Spleen (tissue), 11 donors: Measurements from ENCODE around the gene TENM4. TPM values are rescaled to one million over a fixed set of nuclear protein-coding genes. Genes with fewer than 3 reads are reported as not detected.

Experiments
- DNase-seq: peaks from one replicate; pipeline ENCODE4 v3.0.0-alpha.2; 2020
- H3K27ac ChIP-seq, 8 donors: fragments of 200-600 bp; sonication (generic) in 7 of 8; 1 replicate in 4 of 8; 2 replicates in 4 of 8; pipeline versions ENCODE4 v1.5.0 to v1.8.0; 2016 to 2021; ENCODE audit warnings: inconsistent platforms in 4 of 8, mild to moderate bottlenecking in 4 of 8, moderate library complexity in 1 of 8
- H3K27me3 ChIP-seq, 7 donors: fragments of 200-600 bp; sonication (generic) in 6 of 7; replicated peaks in 1 of 7; 1 replicate in 4 of 7; 2 replicates in 3 of 7; pipeline versions ENCODE4 v1.5.0 to v1.8.0; 2016 to 2021; ENCODE audit warnings: inconsistent platforms in 3 of 7, mild to moderate bottlenecking in 1 of 7
- H3K36me3 ChIP-seq, 6 donors: fragments of 200-600 bp; sonication (generic) in 5 of 6; 1 replicate in 4 of 6; 2 replicates in 2 of 6; pipeline versions ENCODE4 v1.5.0 to v1.8.0; 2016 to 2021; ENCODE audit warnings: inconsistent platforms in 2 of 6
- H3K4me1 ChIP-seq, 6 donors: fragments of 200-600 bp; sonication (generic) in 5 of 6; 1 replicate in 3 of 6; 2 replicates in 3 of 6; pipeline versions ENCODE4 v1.5.0 to v1.8.0; 2016 to 2021; ENCODE audit warnings: inconsistent platforms in 3 of 6
- H3K4me3 ChIP-seq, 8 donors: fragments of 200-600 bp; sonication (generic) in 7 of 8; 1 replicate in 4 of 8; 2 replicates in 4 of 8; pipeline versions ENCODE4 v1.5.0 to v1.8.0; 2016 to 2021; ENCODE audit warnings: inconsistent platforms in 4 of 8, mild to moderate bottlenecking in 4 of 8, moderate library complexity in 2 of 8
- H3K9me3 ChIP-seq, 8 donors: fragments of 200-600 bp; sonication (generic) in 7 of 8; 1 replicate in 4 of 8; 2 replicates in 4 of 8; pipeline versions ENCODE4 v1.5.0 to v1.8.0; 2016 to 2021; ENCODE audit warnings: inconsistent platforms in 4 of 8
- POLR2A ChIP-seq, 3 donors: fragments of 450-650 bp; IDR thresholded peaks; one replicate each; pipeline ENCODE4 v1.5.1; 2017; ENCODE audit warnings: antibody characterized with exemption in 3 of 3, mild to moderate bottlenecking in 1 of 3
- POLR2AphosphoS5 ChIP-seq, 3 donors: sonication (generic); formaldehyde crosslinking; IDR thresholded peaks; one replicate each; pipeline ENCODE4 v1.5.1; 2017; ENCODE audit warnings: antibody characterized with exemption in 3 of 3
- WGBS, 5 donors: extraction: QIAGEN DNeasy Blood & Tissue Kit in 3 of 5; methylation state at CpG; one replicate each; pipeline versions ENCODE4 v1.1.5 to v1.1.7; 2013 to 2018; 5-methylcytosine and 5-hydroxymethylcytosine counted together
- intact Hi-C: fragments of 100-400 bp; cut with DNase I; formaldehyde crosslinking; loops from one replicate; pipeline ENCODE4 v1.15.0; 2023; ENCODE audit warnings: low total_unique reads
- polyA plus RNA-seq, 3 donors: library from polyadenylated mRNA; stranded (reverse); fragments of 200-250 nt; gene quantifications; one replicate each; pipeline ENCODE4 v1.2.1, GENCODE V29; 2013
- total RNA-seq, 7 donors: library from RNA; depleted of rRNA in 3 of 7; stranded (reverse); fragments of >200 nt in 3 of 7; fragmentation: NEBNext Ultra II Directional in 4 of 7; extraction: Animal tissue kit (Norgen Biotek cat#: 25700) in 4 of 7; gene quantifications; one replicate each; pipeline versions ENCODE4 v1.1.0 to v1.2.1, GENCODE V29; 2016 to 2021
- TF ChIP-seq, protein P1 (sequence below), 11 experiments: fragments of 200-600 bp in 7 of 11; fragments of 450-650 bp in 4 of 11; sonication (generic) in 4 of 11; IDR thresholded peaks in 8 of 11; conservative IDR thresholded peaks in 3 of 11; 1 replicate in 7 of 11; 2 replicates in 4 of 11; pipeline versions ENCODE4 v1.4.0 to v1.8.0; 2016 to 2021; ENCODE audit warnings: antibody characterized with exemption in 11 of 11, inconsistent platforms in 4 of 11, mild to moderate bottlenecking in 1 of 11
- donor health status: healthy with polysubstance abuse.
- donor health status: DM: no; HTN: no; CAD: no; lungs with moderate emphysema.
- donor health status: DM: no; HTN: no; CAD: no.
- donor health status: Bipolar disorder and iron deficiency.
- donor health status: healthy.
- donor health status: DM: no; HTN: no; CAD: no.
- donor health status: DM: yes; HTN: yes; CAD: no.

The TENM4 gene
- total and polyA plus RNA-seq, 10 donors: 0.09 to 4.5 (median 1.2) TPM

DNA sequence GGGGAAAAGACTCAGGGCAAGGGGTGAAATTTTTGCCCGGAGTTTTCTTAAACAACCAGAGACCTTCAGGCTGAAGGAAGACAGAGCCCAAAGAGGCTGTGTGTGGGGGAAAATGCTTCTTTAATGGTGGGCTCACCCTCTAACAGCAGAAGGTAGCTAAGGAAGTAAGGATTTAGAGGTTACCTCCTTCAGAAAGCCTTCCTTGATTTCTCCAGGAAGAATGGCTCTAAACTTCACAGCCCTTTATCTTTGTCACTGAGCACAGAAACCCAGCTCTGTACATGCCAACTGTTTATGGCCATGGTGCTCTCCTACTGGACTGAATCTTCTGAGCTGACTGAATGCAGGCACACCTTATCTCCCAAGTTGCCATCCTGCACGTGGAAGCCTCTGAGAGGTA is 196.0 kb downstream of the TENM4 start:
- Histone ChIP-seq H3K36me3 (no peaks in the 10 kb centered on the region), H3K4me1 (no peaks in the 10 kb centered on the region), H3K27ac (no peak overlapping the region), H3K9me3 (no peaks in the 10 kb centered on the region), H3K4me3 (no peak overlapping the region), H3K27me3 (peaks cover 0 to 4% (median 0%) of the 10 kb centered on the region in 7 donors)
- TF ChIP-seq POLR2A (IDR thresholded peaks at IDR 0.05) (no peak), POLR2AphosphoS5 (IDR thresholded peaks at IDR 0.05) (no peak)
- TF ChIP-seq, protein P1, sequence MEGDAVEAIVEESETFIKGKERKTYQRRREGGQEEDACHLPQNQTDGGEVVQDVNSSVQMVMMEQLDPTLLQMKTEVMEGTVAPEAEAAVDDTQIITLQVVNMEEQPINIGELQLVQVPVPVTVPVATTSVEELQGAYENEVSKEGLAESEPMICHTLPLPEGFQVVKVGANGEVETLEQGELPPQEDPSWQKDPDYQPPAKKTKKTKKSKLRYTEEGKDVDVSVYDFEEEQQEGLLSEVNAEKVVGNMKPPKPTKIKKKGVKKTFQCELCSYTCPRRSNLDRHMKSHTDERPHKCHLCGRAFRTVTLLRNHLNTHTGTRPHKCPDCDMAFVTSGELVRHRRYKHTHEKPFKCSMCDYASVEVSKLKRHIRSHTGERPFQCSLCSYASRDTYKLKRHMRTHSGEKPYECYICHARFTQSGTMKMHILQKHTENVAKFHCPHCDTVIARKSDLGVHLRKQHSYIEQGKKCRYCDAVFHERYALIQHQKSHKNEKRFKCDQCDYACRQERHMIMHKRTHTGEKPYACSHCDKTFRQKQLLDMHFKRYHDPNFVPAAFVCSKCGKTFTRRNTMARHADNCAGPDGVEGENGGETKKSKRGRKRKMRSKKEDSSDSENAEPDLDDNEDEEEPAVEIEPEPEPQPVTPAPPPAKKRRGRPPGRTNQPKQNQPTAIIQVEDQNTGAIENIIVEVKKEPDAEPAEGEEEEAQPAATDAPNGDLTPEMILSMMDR (IDR thresholded peaks at IDR 0.05 in 8 of 11, conservative IDR thresholded peaks at IDR 0.05 in 3 of 11): no peak
- intact Hi-C loops: no loop called here
- WGBS, 5 donors: 65 to 82% (median 76%) methylated on average over 2 of the region's 2 CpGs
- no peak for DNase-seq

DNA sequence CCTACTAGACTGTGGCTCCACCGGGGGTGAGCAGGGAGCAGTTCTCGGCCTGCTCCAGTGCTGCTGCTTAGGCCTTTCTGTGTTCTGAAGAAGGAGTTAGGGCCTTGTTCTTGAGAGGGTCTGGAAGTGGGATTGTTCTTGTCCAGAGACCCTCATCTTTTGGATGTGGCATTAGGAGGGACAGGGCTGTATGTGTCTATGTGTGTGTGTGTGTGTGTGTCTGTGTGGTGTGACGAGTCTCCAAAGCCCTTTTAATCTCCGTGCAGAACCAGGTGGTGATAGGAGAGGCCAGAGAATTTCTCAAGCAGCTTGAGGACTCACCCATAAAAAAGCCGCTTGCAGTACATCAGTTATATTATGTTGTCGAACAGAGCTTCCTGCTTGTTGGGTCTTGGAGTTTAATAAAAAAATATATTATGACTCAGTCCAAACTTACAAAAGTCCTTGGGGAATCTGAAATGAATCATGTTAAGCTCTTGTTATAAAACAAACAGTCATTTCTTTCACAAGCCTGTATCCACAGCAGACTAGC is 196.5 kb downstream of the TENM4 start:
- no peak overlapping the region for H3K4me3 ChIP-seq
- no peaks in the 10 kb centered on the region for H3K36me3 ChIP-seq
- no peak for DNase-seq
- no peaks in the 10 kb centered on the region for H3K4me1 ChIP-seq
- H3K9me3 ChIP-seq: no peaks in the 10 kb centered on the region
- no peak overlapping the region for H3K27ac ChIP-seq
- TF ChIP-seq POLR2A (IDR thresholded peaks at IDR 0.05) (no peak), POLR2AphosphoS5 (IDR thresholded peaks at IDR 0.05) (no peak)
- TF ChIP-seq, protein P1 (IDR thresholded peaks at IDR 0.05 in 8 of 11, conservative IDR thresholded peaks at IDR 0.05 in 3 of 11): no peak
- peaks cover 0 to 4% (median 0%) of the 10 kb centered on the region in 7 donors for H3K27me3 ChIP-seq
- WGBS, 5 donors: 72 to 83% (median 80%) methylated on average over 6 of the region's 6 CpGs
- intact Hi-C loops: no loop called here

GRCh38 chr11:79243422-79244210 is 197.2 kb downstream of the TENM4 start:
- Histone ChIP-seq H3K36me3 (no peaks in the 10 kb centered on the region), H3K27me3 (peaks cover 0 to 4% (median 0%) of the 10 kb centered on the region in 7 donors), H3K27ac (no peak overlapping the region), H3K4me1 (no peaks in the 10 kb centered on the region), H3K4me3 (no peak overlapping the region), H3K9me3 (no peaks in the 10 kb centered on the region)
- DNase-seq: no peak
- TF ChIP-seq, protein P1 (IDR thresholded peaks at IDR 0.05 in 8 of 11, conservative IDR thresholded peaks at IDR 0.05 in 3 of 11): no peak
- TF ChIP-seq POLR2AphosphoS5 (IDR thresholded peaks at IDR 0.05): no peak
- TF ChIP-seq POLR2A (IDR thresholded peaks at IDR 0.05): no peak
- intact Hi-C loops: no loop called here
- 65 to 83% (median 79%) methylated on average over 13 to 16 of the region's 16 CpGs for WGBS, 5 donors

DNA sequence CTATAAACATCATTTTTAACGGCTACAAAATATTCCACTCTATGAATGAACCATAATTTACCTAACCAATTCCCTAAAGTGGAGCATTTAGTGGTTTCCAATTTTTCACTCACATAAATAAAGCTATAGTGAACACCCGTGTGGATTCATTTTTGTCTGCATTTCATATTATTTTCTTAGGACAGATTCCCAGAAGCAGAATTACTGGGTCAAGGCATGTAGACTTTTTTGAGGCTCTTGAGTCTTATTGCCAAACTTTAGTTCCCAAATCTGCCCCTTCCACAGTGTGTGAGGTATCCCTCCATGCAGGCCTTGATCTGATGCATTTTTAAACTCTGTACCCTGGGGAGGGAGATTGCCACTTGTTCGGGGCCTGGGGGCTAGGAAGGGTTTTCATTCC is 198.2 kb downstream of the TENM4 start:
- no peak overlapping the region for H3K27ac ChIP-seq
- H3K27me3 ChIP-seq: peaks cover 0 to 4% (median 0%) of the 10 kb centered on the region in 7 donors
- WGBS, 5 donors: 82 to 95% (median 89%) methylated on average over 3 of the region's 3 CpGs
- TF ChIP-seq POLR2A (IDR thresholded peaks at IDR 0.05): no peak
- TF ChIP-seq, protein P1 (IDR thresholded peaks at IDR 0.05 in 8 of 11, conservative IDR thresholded peaks at IDR 0.05 in 3 of 11): no peak
- TF ChIP-seq POLR2AphosphoS5 (IDR thresholded peaks at IDR 0.05): no peak
- no peak for DNase-seq
- H3K4me1 ChIP-seq: no peaks in the 10 kb centered on the region
- intact Hi-C loops: no loop called here
- H3K4me3 ChIP-seq: no peak overlapping the region
- no peaks in the 10 kb centered on the region for H3K9me3 ChIP-seq
- H3K36me3 ChIP-seq: no peaks in the 10 kb centered on the region
